ENCODE results near the gene BCAM.
"Not testable (repeated sequence)": the region's sequence is repeated elsewhere in the genome, so short reads cannot be mapped to it uniquely, and the experiment has no call there.

Gene BCAM

GRCh38 chr19:44808463-44809371 lies at the start of gene BCAM:
BCAM (plus strand) TSS chr19:44809103; CDS start chr19:44809125, 22 bp downstream.
- DNase-seq (ENCODE audit: insufficient read length, low spot score) (no peak), FAIRE-seq (no peak)
- TF ChIP-seq POLR2A (IDR thresholded peaks at IDR 0.05; ENCODE audit: low read depth, low read length), result no peak

- DNase-seq (ENCODE audit: insufficient read length, low spot score) (no peak), FAIRE-seq (no peak)
- TF ChIP-seq POLR2A (IDR thresholded peaks at IDR 0.05; ENCODE audit: low read depth, low read length), result no peak
Measured at GRCh38 chr19:44762038-44762437, 46.9 kb upstream of the BCAM start.

GRCh38 chr19:44765033-44765948 lies 43.6 kb upstream of the BCAM start:
- DNase-seq (ENCODE audit: insufficient read length, low spot score) (no peak), FAIRE-seq (no peak)
- TF ChIP-seq POLR2A (IDR thresholded peaks at IDR 0.05; ENCODE audit: low read depth, low read length), result no peak

GRCh38 chr19:44765949-44766335 lies 43.0 kb upstream of the BCAM start:
- DNase-seq (ENCODE audit: insufficient read length, low spot score), result no peak
- FAIRE-seq, result no peak
- no peak for TF ChIP-seq POLR2A (IDR thresholded peaks at IDR 0.05; ENCODE audit: low read depth, low read length)

GRCh38 chr19:44767295-44768180 lies 41.4 kb upstream of the BCAM start:
- FAIRE-seq (no peak), DNase-seq (ENCODE audit: insufficient read length, low spot score) (no peak)
- no peak for TF ChIP-seq POLR2A (IDR thresholded peaks at IDR 0.05; ENCODE audit: low read depth, low read length)

- no peak for TF ChIP-seq POLR2A (IDR thresholded peaks at IDR 0.05; ENCODE audit: low read depth, low read length)
- DNase-seq (ENCODE audit: insufficient read length, low spot score), result peak; percentile 97
- FAIRE-seq, result peak; percentile 91
Measured at GRCh38 chr19:44770550-44771257, 38.2 kb upstream of the BCAM start.

- not testable (repeated sequence) for FAIRE-seq; DNase-seq (ENCODE audit: insufficient read length, low spot score)
Measured at GRCh38 chr19:44772144-44772543, 36.8 kb upstream of the BCAM start.

- FAIRE-seq, result no peak
- no peak for TF ChIP-seq POLR2A (IDR thresholded peaks at IDR 0.05; ENCODE audit: low read depth, low read length)
- no peak for DNase-seq (ENCODE audit: insufficient read length, low spot score)
Measured at GRCh38 chr19:44772959-44773358, 35.9 kb upstream of the BCAM start.

GRCh38 chr19:44775676-44776240 lies 33.1 kb upstream of the BCAM start:
- FAIRE-seq, result no peak
- no peak for DNase-seq (ENCODE audit: insufficient read length, low spot score)
- no peak for TF ChIP-seq POLR2A (IDR thresholded peaks at IDR 0.05; ENCODE audit: low read depth, low read length)

GRCh38 chr19:44776402-44777096 lies 32.4 kb upstream of the BCAM start:
- FAIRE-seq (no peak), DNase-seq (ENCODE audit: insufficient read length, low spot score) (no peak)
- no peak for TF ChIP-seq POLR2A (IDR thresholded peaks at IDR 0.05; ENCODE audit: low read depth, low read length)

GRCh38 chr19:44777715-44778347 lies 31.1 kb upstream of the BCAM start, which contains the start of gene CBLC:
CBLC (plus strand) TSS chr19:44777890; CDS start chr19:44777932, 42 bp downstream.
- FAIRE-seq, result no peak
- no peak for DNase-seq (ENCODE audit: insufficient read length, low spot score)

More at GRCh38 chr19:44777715-44778347, 31.1 kb upstream of the BCAM start, which contains the start of gene CBLC:
- no peak for TF ChIP-seq POLR2A (IDR thresholded peaks at IDR 0.05; ENCODE audit: low read depth, low read length)

Data from H54 (cell line).